HCT116 (cell line): Measurements from ENCODE around the gene GPR15. TPM values are rescaled to one million over a fixed set of nuclear protein-coding genes. Genes with fewer than 3 reads are reported as not detected.

Experiments
- ATAC-seq: fragments of 200-7000 bp; cut with Tn5 transposase; 2 replicates; pipeline ENCODE4 v1.9.1; 2020; ENCODE audit warnings: mild to moderate bottlenecking, moderate library complexity
- BruUV-seq: library from RNA; stranded (reverse); fragments of 400-500 nt; replicated peaks from 2 replicates; lab custom pipeline; 2021; lab: Mats Ljungman, UMichigan
- CTCF ChIA-PET: fragments of 300-600 bp; sonication (Branson Sonifier 250); formaldehyde crosslinking; loops from one replicate; lab custom pipeline; 2021; ENCODE audit warnings: antibody characterized with exemption; lab: Charles Lee
- POLR2A ChIA-PET: fragments of 300-600, 350-600 bp; sonication (Branson Sonifier 250); formaldehyde crosslinking; loops from one replicate; lab custom pipeline; 2021; ENCODE audit warnings: antibody characterized with exemption; lab: Charles Lee
- RAD21 ChIA-PET, 2 experiments: fragments of 300-600 bp; sonication (Branson Sonifier 250); formaldehyde crosslinking; loops; one replicate each; lab custom pipeline; 2023; ENCODE audit warnings: low total read pairs in 2 of 2; ENCODE audit not compliant: uncharacterized antibody in 2 of 2, unreplicated experiment in 2 of 2, low non-redundant PET in 1 of 2; lab: Charles Lee
- DNase-seq: peaks from one replicate; pipeline ENCODE4 v3.0.0-alpha.2; 2010; ENCODE audit warnings: low read depth, low spot score
- H2AFZ ChIP-seq: fragments of 200-600 bp; shearing (Covaris generic), sonication (generic); 2 replicates; pipeline ENCODE4 v1.6.1; 2017; ENCODE audit warnings: low read depth, mixed run types, mixed read lengths, antibody characterized with exemption, low read length; ENCODE audit not compliant: poor library complexity, severe bottlenecking
- H3K27ac ChIP-seq: 2 replicates; pipeline ENCODE4 v1.5.1; 2012; ENCODE audit warnings: low read depth, low read length
- H3K27me3 ChIP-seq: fragments of 200-600 bp; sonication (generic); 2 replicates; pipeline ENCODE4 v1.6.1; 2016; ENCODE audit warnings: mixed run types, low read length, mixed read lengths; ENCODE audit not compliant: insufficient read depth
- H3K36me3 ChIP-seq, 2 experiments: fragments of 200-500 bp in 1 of 2; fragments of 200-600 bp in 1 of 2; sonication (Bioruptor generic) in 1 of 2; sonication (generic) in 1 of 2; 2 replicates each; pipeline versions ENCODE4 v1.5.1 to v1.6.1; 2014 to 2016; ENCODE audit warnings: low read length in 2 of 2, inconsistent platforms in 1 of 2, mixed read lengths in 1 of 2, mixed run types in 1 of 2; ENCODE audit not compliant: insufficient read depth in 2 of 2, control insufficient read depth in 1 of 2
- H3K4me1 ChIP-seq, 2 experiments: fragments of 200-600 bp in 1 of 2; sonication (generic) in 1 of 2; 2 replicates each; pipeline versions ENCODE4 v1.5.1 to v1.6.1; 2012 to 2017; ENCODE audit warnings: low read length in 2 of 2, inconsistent platforms in 1 of 2, mild to moderate bottlenecking in 1 of 2, mixed read lengths in 1 of 2, mixed run types in 1 of 2, moderate library complexity in 1 of 2; ENCODE audit not compliant: insufficient read depth in 2 of 2, control insufficient read depth in 1 of 2
- H3K4me2 ChIP-seq: fragments of 200-600 bp; sonication (generic); 2 replicates; pipeline ENCODE4 v1.6.1; 2017; ENCODE audit warnings: mixed run types, low read length, mixed read lengths
- H3K4me3 ChIP-seq, 2 experiments: fragments of 200-600 bp in 1 of 2; sonication (generic) in 1 of 2; replicated peaks in 1 of 2; 2 replicates each; pipeline ENCODE4 v1.5.1; 2011 to 2016; ENCODE audit warnings: low read length in 2 of 2, control low read depth in 1 of 2, low read depth in 1 of 2, mild to moderate bottlenecking in 1 of 2, mixed read lengths in 1 of 2, mixed run types in 1 of 2
- H3K79me2 ChIP-seq: fragments of 200-600 bp; sonication (generic); 2 replicates; pipeline ENCODE4 v1.6.1; 2017; ENCODE audit warnings: mild to moderate bottlenecking, mixed run types, low read length, moderate library complexity, mixed read lengths; ENCODE audit not compliant: insufficient read depth
- H3K9ac ChIP-seq: fragments of 200-600 bp; sonication (generic); 2 replicates; pipeline ENCODE4 v1.6.1; 2016; ENCODE audit warnings: low read length, mixed read lengths
- H3K9me2 ChIP-seq: fragments of 200-600 bp; sonication (generic), shearing (Covaris generic); 2 replicates; pipeline ENCODE4 v1.6.1; 2017; ENCODE audit warnings: mixed run types, mild to moderate bottlenecking, moderate library complexity; ENCODE audit not compliant: insufficient read depth
- H3K9me3 ChIP-seq, 2 experiments: fragments of 200-500 bp in 1 of 2; fragments of 200-600 bp in 1 of 2; sonication (Bioruptor generic) in 1 of 2; sonication (generic) in 1 of 2; 2 replicates each; pipeline ENCODE4 v1.6.1; 2014 to 2017; ENCODE audit warnings: low read length in 2 of 2, mixed read lengths in 2 of 2, inconsistent platforms in 1 of 2, low read depth in 1 of 2, mild to moderate bottlenecking in 1 of 2, mixed run types in 1 of 2, moderate library complexity in 1 of 2; ENCODE audit not compliant: control insufficient read depth in 1 of 2, insufficient read depth in 1 of 2
- H4K20me1 ChIP-seq: fragments of 200-600 bp; sonication (generic), shearing (Covaris generic); 2 replicates; pipeline ENCODE4 v1.6.1; 2017; ENCODE audit warnings: mixed run types, mild to moderate bottlenecking, moderate library complexity; ENCODE audit not compliant: insufficient read depth
- CEBPB ChIP-seq: IDR thresholded peaks from 2 replicates; pipeline ENCODE4 v1.6.1; 2012; ENCODE audit warnings: low read depth
- JUND ChIP-seq: IDR thresholded peaks from 2 replicates; pipeline ENCODE4 v1.6.1; 2012
- REST ChIP-seq: IDR thresholded peaks from 2 replicates; pipeline ENCODE4 v1.6.1; 2012; ENCODE audit warnings: low read depth
- SP1 ChIP-seq: IDR thresholded peaks from 2 replicates; pipeline ENCODE4 v1.6.1; 2012; ENCODE audit warnings: low read depth
- YY1 ChIP-seq: IDR thresholded peaks from 2 replicates; pipeline ENCODE4 v1.6.1; 2011; ENCODE audit warnings: low read length, low read depth, moderate library complexity, mild to moderate bottlenecking; ENCODE audit not compliant: insufficient replicate concordance; ENCODE audit errors: extremely low read depth
- intact Hi-C: fragments of 100-400 bp; cut with micrococcal nuclease; formaldehyde crosslinking; loops from 2 replicates; pipeline ENCODE4 v1.10.0; 2022
- total RNA-seq: library from RNA; stranded (reverse); gene quantifications from one replicate; pipeline ENCODE4 v1.2.1, GENCODE V29; 2021; ENCODE audit not compliant: unreplicated experiment

Gene GPR15
- total RNA-seq, 1 experiment from 2014 or later = 1.1 TPM

DNA sequence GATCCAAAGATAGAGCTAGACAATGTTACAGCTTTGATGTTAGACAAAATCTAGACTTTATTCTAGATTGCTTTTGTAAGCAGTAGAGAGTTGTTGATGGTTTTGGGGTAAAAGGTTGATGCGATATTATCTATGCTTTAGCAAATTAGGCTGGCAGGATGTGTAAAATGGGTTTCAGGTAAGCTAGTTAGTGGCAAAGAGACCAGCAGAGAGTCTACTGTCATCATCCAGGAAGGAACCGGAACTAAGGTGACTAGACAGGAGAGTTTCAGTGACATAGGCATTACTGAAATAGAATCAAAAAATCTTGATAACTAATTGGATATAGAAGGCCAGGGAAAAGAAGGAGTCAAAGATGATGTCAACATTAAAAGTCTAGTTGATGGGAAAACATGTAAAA lies 23.2 kb upstream of the GPR15 start:
- ChIA-PET CTCF (no interaction called here), POLR2A (no interaction called here), RAD21 (no interaction called here)
- Histone ChIP-seq H3K9me2 (no peaks in the 10 kb centered on the region), H3K27ac (no peak overlapping the region), H3K9me3 (no peaks in the 10 kb centered on the region), H4K20me1 (no peaks in the 10 kb centered on the region), H3K4me1 (peaks cover 51 to 53% of the 10 kb centered on the region in 2 experiments), H3K36me3 (no peaks in the 10 kb centered on the region), H3K79me2 (no peaks in the 10 kb centered on the region), H2AFZ (no peak overlapping the region), H3K27me3 (no peaks in the 10 kb centered on the region), H3K4me3 (no peak overlapping the region), H3K9ac (no peak overlapping the region), H3K4me2 (no peak overlapping the region)
- intact Hi-C loops = no loop called here
- TF ChIP-seq YY1 (no peak), SP1 (no peak), CEBPB (no peak)
- BruUV-seq = no TSS peak
- no peak for DNase-seq
- no peak for ATAC-seq

DNA sequence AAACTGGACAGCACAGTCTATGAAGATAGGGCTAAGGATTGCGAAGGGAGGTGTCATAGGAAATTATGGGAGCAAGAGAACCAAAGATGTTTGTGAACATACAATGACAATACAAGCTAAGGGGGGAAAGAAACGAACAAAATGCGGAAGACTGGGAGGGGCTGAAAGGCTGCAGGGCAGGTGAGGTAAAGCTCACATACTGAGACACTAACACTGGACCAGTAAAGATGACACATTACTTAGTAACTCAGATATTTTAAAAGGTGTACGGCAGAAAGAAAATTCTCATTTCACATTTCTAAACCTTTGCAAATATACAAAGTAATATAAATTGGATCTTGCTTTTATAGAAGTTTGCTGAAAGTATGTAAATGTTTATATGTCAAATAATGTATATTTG lies 19.2 kb upstream of the GPR15 start:
- no peaks in the 10 kb centered on the region for H4K20me1 ChIP-seq
- POLR2A ChIA-PET = interaction anchor here (1.1 to 3.3 kb wide), 4 partner anchors 10 to 42 kb away, joined by 3 to 14 read pairs (median 4); partner anchors contain the start of gene CLDND1
- H3K36me3 ChIP-seq = peaks cover 16 to 17% of the 10 kb centered on the region in 2 experiments
- no peak overlapping the region for H3K4me3 ChIP-seq
- RAD21 ChIA-PET = no interaction called here
- 0 out of 2 replicates have a peak, but pooled peaks have one; percentile 24 for TF ChIP-seq JUND
- TF ChIP-seq REST = no peak
- ATAC-seq (peak; percentile 38), DNase-seq (no peak)
- CTCF ChIA-PET = interaction anchor here (1.3 kb wide), 1 partner anchor 84 kb away, joined by 4 read pairs; no protein-coding TSS in a partner anchor
- no peaks in the 10 kb centered on the region for H3K9me3 ChIP-seq
- BruUV-seq = no TSS peak
- H3K4me2 ChIP-seq = peak overlapping the region; percentile 45
- peaks cover 75 to 84% of the 10 kb centered on the region in 2 experiments for H3K4me1 ChIP-seq
- H3K79me2 ChIP-seq = peaks cover 21% of the 10 kb centered on the region
- H3K27me3 ChIP-seq = no peaks in the 10 kb centered on the region
- peak overlapping the region; percentile 86 for H3K27ac ChIP-seq
- no peaks in the 10 kb centered on the region for H3K9me2 ChIP-seq
- H2AFZ ChIP-seq = no peak overlapping the region
- intact Hi-C loops = no loop called here
- peak overlapping the region; percentile 23 for H3K9ac ChIP-seq
